CD1c-positive myeloid dendritic cell (primary cell): ENCODE data around the gene CIZ1.

Source experiments
- DNase-seq: peaks from one replicate; pipeline ENCODE4 v3.0.0-alpha.2; 2016; ENCODE audit errors: extremely low spot score

CIZ1 gene

GRCh38 chr9:128214571-128215490 is 23.5 kb upstream of the CIZ1 start:
- no peak for DNase-seq

GRCh38 chr9:128213746-128214497 is 22.6 kb upstream of the CIZ1 start:
- no peak for DNase-seq

GRCh38 chr9:128211981-128212281 is 20.6 kb upstream of the CIZ1 start:
- no peak for DNase-seq

DNA sequence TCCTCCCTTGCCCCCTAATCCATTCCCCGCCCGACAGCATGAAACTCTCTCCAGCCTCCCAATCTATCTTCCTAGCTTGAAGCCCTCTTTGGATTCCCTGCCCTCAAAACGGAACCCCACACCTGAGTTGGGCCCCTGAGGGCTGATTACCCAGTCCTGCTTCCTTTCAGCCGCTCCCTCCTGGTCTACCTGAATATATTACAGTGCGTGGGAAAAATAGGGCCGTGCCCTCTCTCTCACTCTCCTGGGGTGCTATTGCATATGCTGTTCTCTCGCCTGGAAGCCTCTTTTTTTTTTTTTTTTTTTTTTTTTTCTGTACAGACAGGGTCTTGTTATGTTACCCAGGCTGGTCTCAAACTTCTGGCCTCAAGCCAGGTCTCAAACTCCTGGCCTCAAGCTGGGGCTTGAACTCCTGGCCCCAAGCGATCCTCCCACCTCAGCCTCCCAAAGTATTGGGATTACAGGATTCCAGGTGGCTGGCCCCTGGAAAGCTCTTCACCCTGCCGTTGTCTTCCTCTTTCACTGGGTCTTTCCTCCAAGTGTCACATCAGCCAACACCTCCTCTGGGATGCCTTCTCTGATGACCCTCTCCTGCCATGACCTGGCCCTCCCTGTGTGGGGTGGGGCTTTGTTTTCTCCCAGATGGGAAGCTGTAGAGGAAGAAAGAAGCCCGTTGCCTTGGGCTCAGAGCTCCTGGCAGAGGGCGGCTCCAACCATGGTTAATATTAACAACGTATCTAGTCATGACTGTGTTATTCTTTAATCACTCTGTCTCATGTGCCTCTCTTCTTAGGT is 20.0 kb upstream of the CIZ1 start:
- no peak for DNase-seq

DNA sequence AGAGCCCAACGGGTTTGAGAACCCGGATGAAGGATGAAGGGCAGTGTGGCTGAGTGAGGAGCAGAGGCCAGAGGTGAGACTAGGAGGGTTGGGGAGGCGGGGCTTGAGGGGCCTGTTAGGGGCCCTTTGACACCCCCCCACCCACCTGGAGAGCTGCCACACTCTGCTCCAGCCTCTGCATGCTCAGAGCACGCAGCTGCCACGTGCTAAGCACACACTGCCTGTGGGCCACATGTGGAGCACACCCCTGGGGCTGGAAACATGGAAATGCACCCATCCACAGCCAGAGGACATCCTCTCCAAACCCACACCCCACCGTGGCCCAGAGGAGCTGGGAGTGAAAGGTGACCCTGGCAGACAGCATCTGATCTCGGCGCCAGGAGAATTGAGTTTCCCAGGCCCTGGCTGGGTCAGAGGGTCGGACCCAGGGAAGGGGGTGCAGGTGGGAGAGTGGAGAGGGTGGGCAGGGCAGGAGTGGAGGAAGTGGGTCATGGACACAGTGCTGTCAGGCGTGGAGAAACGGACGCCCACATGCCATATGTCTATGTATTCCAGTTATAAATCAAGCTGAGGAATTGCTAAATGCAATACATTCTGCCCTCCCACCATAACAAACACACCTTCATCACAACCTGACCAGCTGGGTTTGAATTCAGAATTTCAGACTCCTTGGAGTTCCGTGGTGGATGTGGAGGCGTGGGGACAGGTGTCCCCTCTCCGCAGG is 17.7 kb upstream of the CIZ1 start:
- no peak for DNase-seq

- no peak for DNase-seq
Observed at GRCh38 chr9:128208386-128208785, 17.0 kb upstream of the CIZ1 start.

- no peak for DNase-seq
Observed at GRCh38 chr9:128206916-128207910, 15.8 kb upstream of the CIZ1 start.

DNA sequence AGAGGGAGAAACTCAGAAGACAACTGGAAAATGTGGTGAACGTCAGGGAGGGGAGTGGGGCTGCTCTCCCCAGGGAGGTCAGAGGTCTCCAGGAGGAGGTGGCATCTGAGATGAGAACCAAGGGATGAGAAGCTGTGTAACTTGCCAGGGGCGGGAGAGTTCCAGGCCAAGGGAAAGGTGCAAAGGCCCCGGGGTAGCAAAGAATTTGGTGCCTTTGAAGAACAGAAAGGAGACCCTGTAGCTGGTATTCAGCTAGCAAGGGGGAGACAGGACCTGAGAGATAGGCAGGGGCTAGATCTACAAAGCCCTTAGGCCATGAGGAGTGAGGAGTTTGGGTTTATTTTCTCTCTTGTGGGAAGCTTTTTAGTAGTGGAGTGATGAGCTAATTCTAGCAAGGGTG is 15.1 kb upstream of the CIZ1 start:
- no peak for DNase-seq

- DNase-seq = no peak
Observed at GRCh38 chr9:128205296-128205944, 14.0 kb upstream of the CIZ1 start.

- no peak for DNase-seq
Observed at GRCh38 chr9:128204858-128205257, 13.5 kb upstream of the CIZ1 start.

DNA sequence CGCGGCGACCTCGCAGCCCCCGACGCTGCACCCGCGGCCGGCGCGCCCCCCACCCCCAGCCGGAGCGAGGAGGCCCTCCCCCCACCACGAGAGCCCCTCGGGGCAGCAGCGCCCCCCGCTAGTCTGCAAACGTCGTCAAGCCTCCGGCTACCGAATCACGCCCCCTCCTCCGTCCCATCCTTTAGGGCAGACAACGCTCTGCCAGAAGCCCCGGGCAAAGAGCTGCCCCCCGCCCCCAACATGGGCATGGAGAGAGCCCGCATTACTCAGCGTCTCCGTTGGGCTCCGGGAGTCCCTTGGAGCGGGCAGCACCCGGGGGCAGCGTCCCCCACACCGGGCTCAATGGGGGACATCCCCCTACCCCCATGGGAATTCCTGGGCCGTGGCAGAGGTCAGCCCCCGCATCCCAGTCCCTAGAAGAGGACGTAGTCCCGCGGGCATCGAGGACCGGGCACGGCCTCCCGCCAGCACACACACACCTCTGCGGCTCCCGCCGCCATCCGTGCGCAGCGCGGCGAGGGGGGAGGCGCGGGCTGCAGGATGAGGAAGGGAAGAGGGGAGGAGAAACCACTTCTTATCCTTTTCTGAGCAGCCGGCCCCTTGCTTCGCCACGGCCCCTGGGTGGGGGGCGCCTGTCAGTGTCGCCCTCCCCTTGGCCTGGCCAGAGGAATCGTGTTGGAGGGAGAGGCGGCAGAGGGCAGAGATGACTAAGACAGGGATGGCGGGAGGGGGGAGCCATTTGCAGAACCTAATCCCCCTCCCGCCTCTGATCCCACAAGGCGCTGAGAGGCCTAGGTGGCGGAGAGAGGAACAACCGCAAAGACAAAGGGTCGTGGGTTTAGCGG is 12.6 kb upstream of the CIZ1 start:
- peak; percentile 47 for DNase-seq

DNA sequence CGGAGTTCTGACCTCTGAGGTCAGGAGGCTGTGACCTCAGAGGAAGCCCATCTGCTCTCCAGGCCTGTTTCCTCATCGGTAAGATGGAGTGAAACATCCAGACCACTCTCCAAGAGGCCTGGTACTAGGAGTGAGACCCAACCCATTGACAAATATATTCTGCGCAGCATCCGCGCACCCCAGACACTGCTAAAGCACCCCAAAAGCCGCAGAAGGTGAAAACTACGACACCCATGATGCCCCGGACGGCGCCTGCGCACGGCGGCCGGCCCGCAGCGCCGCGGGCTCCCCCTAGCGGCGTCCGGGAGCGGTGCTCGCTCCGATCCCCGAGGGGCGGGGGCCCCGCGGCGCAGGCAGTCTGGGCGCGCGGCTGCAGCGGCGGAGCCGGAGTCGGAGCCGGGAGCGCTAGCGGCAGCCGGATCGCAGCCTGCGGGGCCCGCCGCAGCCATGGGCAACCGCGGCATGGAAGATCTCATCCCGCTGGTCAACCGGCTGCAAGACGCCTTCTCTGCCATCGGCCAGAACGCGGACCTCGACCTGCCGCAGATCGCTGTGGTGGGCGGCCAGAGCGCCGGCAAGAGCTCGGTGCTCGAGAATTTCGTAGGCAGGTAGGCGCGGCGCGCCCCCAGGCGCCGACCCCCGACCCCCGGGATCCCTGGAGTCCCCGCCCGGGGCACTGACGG is 11.8 kb upstream of the CIZ1 start, which contains the start of gene DNM1:
DNM1 (plus strand) TSS at position 356 of the 683 bp plus-strand sequence; CDS start at position 448, 92 bp downstream.
- DNase-seq = peak; percentile 90

- DNase-seq = no peak
Observed at GRCh38 chr9:128202648-128203023, 11.3 kb upstream of the CIZ1 start.

DNA sequence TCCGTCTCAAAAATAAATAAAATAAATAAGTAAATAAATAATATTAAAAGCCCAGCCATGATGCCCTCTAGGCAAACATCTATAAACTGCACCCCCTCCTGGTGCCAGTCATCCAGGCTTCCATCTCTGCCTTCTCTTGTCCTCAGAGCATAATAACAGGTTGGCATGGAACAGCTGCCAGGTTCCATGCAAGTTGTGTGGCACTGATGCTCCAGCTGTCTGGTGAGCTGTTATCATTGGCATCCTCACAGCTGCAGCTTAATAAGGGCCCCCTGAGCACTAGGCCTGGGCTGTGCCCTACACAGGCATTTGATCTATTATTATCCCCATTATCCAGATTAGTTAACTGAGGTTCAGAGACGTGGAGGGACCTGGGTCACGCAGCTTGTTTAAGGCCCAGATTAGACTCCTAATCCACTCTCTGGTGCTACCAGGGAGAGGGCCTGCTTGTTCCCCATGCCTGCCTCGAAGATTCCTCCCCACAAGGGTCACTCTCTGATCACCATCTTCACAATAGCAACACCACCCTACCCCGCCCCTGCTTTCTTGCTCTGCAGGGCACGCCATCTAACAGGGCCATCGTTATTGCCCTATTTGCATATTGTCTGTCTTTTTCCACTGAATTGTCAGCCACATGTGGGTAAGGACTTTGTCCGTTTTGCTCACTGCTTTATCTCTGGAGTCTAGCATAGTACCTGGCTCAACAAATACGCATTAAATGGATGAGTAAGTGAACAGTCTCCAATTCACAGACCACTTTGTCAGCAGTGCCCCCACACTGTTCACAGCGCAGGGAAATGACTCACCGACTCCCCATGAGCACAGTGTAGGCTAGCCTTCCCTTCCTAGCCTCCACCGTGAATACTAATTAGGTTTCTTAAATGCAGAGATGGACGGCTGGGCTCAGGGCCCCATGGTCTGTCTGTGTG is 10.3 kb upstream of the CIZ1 start:
- DNase-seq = no peak

GRCh38 chr9:128193469-128194096 is 2.2 kb upstream of the CIZ1 start:
- no peak for DNase-seq

- DNase-seq = peak; percentile 88
Observed at GRCh38 chr9:128192601-128193371, 1.4 kb upstream of the CIZ1 start.
